ENCODE measurements around the gene LKAAEAR1. TPM values are rescaled to one million over a fixed set of nuclear protein-coding genes. Genes with fewer than 3 reads are reported as not detected.

LKAAEAR1 gene
- total and polyA plus RNA-seq, 2 of the 13 experiments (the other 11 are each of a cell fraction or from before 2014, with no cell fraction given), result not detected

GRCh38 chr20:64099086-64099786 is 15.0 kb upstream of the LKAAEAR1 start (continued):
- TF ChIP-seq ZNF646 (CRISPR knock-in tag; IDR thresholded peaks at IDR 0.05), result no peak
- TF ChIP-seq ZNF883 (CRISPR knock-in tag; IDR thresholded peaks at IDR 0.05; ENCODE audit: not compliant biosample characterization), result no peak
- 0 out of 2 replicates have a peak, but pooled peaks have one; percentile 8 for TF ChIP-seq CREB1 (IDR thresholded peaks at IDR 0.05)
- no peak for TF ChIP-seq CREB1 (CRISPR knock-in tag; IDR thresholded peaks at IDR 0.05)
- TF ChIP-seq MAF1 (CRISPR knock-in tag; IDR thresholded peaks at IDR 0.05; ENCODE audit: borderline replicate concordance), result no peak
- TF ChIP-seq EZH2 (conservative IDR thresholded peaks at IDR 0.05; ENCODE audit: low read depth, low read length), result no peak
- TF ChIP-seq NR2F6 (IDR thresholded peaks at IDR 0.05), result no peak
- no peak for TF ChIP-seq NR2F6 (CRISPR knock-in tag; IDR thresholded peaks at IDR 0.05)
- TF ChIP-seq ZNF275 (CRISPR knock-in tag; IDR thresholded peaks at IDR 0.05; ENCODE audit: borderline replicate concordance), result no peak
- TF ChIP-seq RXRA (CRISPR knock-in tag; IDR thresholded peaks at IDR 0.05), result no peak

Measured in HepG2 (cell line).